H9 (cell line): ENCODE measurements around the gene SMIM41. TPM values are rescaled to one million over a fixed set of nuclear protein-coding genes. Genes with fewer than 3 reads are reported as not detected.

ENCODE experiments used
- DNase-seq: peaks from one replicate; pipeline ENCODE4 v3.0.0-alpha.2; 2017
- H2AFZ ChIP-seq: one replicate; pipeline ENCODE4 v1.6.1; 2013; ENCODE audit warnings: mild to moderate bottlenecking, low read length, control low read depth, moderate library complexity
- H2AK5ac ChIP-seq: 2 replicates; pipeline ENCODE4 v1.6.1; 2013; ENCODE audit warnings: low read length, control low read depth, mixed read lengths; ENCODE audit not compliant: insufficient read length
- H2BK120ac ChIP-seq: one replicate; pipeline ENCODE4 v1.6.1; 2013; ENCODE audit warnings: low read depth, mild to moderate bottlenecking, low read length, control low read depth, inconsistent platforms; ENCODE audit not compliant: poor library complexity, severe bottlenecking
- H2BK12ac ChIP-seq: 2 replicates; pipeline ENCODE4 v1.6.1; 2013; ENCODE audit warnings: low read length, control low read depth, mixed read lengths, low read depth; ENCODE audit not compliant: insufficient read length
- H2BK15ac ChIP-seq: 2 replicates; pipeline ENCODE4 v1.6.1; 2013; ENCODE audit warnings: low read depth, low read length, control low read depth
- H2BK20ac ChIP-seq: one replicate; pipeline ENCODE4 v1.6.1; 2013; ENCODE audit warnings: low read depth, mild to moderate bottlenecking, low read length, control low read depth, inconsistent platforms; ENCODE audit not compliant: poor library complexity, severe bottlenecking
- H2BK5ac ChIP-seq: 2 replicates; pipeline ENCODE4 v1.6.1; 2013; ENCODE audit warnings: low read length, control low read depth, mixed read lengths; ENCODE audit not compliant: insufficient read length
- H3K14ac ChIP-seq: 2 replicates; pipeline ENCODE4 v1.6.1; 2013; ENCODE audit warnings: low read length, control low read depth; ENCODE audit not compliant: insufficient read depth
- H3K18ac ChIP-seq: 2 replicates; pipeline ENCODE4 v1.6.1; 2013; ENCODE audit warnings: low read depth, mild to moderate bottlenecking, mixed read lengths, low read length, control low read depth; ENCODE audit not compliant: insufficient read length
- H3K23ac ChIP-seq: 2 replicates; pipeline ENCODE4 v1.6.1; 2013; ENCODE audit warnings: low read length, control low read depth, mixed read lengths, low read depth; ENCODE audit not compliant: insufficient read length
- H3K23me2 ChIP-seq: 2 replicates; pipeline ENCODE4 v1.6.1; 2013; ENCODE audit warnings: low read depth, mild to moderate bottlenecking, mixed read lengths, low read length, control low read depth; ENCODE audit not compliant: insufficient read length, poor library complexity, severe bottlenecking
- H3K27ac ChIP-seq: 2 replicates; pipeline ENCODE4 v1.5.1; 2013; ENCODE audit warnings: low read length, control low read depth, mixed read lengths, low read depth; ENCODE audit not compliant: insufficient read length
- H3K27me3 ChIP-seq: 2 replicates; pipeline ENCODE4 v1.6.1; 2013; ENCODE audit warnings: low read length, control low read depth, inconsistent platforms; ENCODE audit not compliant: insufficient read depth
- H3K4ac ChIP-seq: 2 replicates; pipeline ENCODE4 v1.6.1; 2013; ENCODE audit warnings: low read depth, mild to moderate bottlenecking, control low read depth, inconsistent platforms, low read length, moderate library complexity
- H3K4me1 ChIP-seq: 2 replicates; pipeline ENCODE4 v1.6.1; 2013; ENCODE audit warnings: low read length, control low read depth, inconsistent platforms; ENCODE audit not compliant: insufficient read depth
- H3K4me2 ChIP-seq: 2 replicates; pipeline ENCODE4 v1.6.1; 2013; ENCODE audit warnings: low read length, control low read depth, mixed read lengths; ENCODE audit not compliant: insufficient read length, insufficient read depth
- H3K56ac ChIP-seq: 2 replicates; pipeline ENCODE4 v1.6.1; 2013; ENCODE audit warnings: low read depth, mild to moderate bottlenecking, mixed read lengths, low read length, control low read depth; ENCODE audit not compliant: insufficient read length
- H3K79me1 ChIP-seq: 2 replicates; pipeline ENCODE4 v1.6.1; 2013; ENCODE audit warnings: low read depth, mild to moderate bottlenecking, moderate library complexity, low read length, control low read depth, inconsistent platforms; ENCODE audit not compliant: insufficient read depth, poor library complexity, severe bottlenecking
- H3K79me2 ChIP-seq: 2 replicates; pipeline ENCODE4 v1.6.1; 2013; ENCODE audit warnings: low read length, control low read depth, inconsistent platforms; ENCODE audit not compliant: insufficient read depth
- H3K9ac ChIP-seq: 2 replicates; pipeline ENCODE4 v1.6.1; 2013; ENCODE audit warnings: low read length, control low read depth, mixed read lengths; ENCODE audit not compliant: insufficient read length; ENCODE audit errors: extremely low read depth
- H3K9me3 ChIP-seq: one replicate; pipeline ENCODE4 v1.6.1; 2013; ENCODE audit warnings: low read depth, low read length, inconsistent platforms; ENCODE audit not compliant: control insufficient read depth
- H3T11ph ChIP-seq: one replicate; pipeline ENCODE4 v1.6.1; 2013; ENCODE audit warnings: mild to moderate bottlenecking, low read length, control low read depth, inconsistent platforms
- H4K20me1 ChIP-seq: one replicate; pipeline ENCODE4 v1.6.1; 2013; ENCODE audit not compliant: control insufficient read depth, insufficient read length, insufficient read depth
- H4K5ac ChIP-seq: 2 replicates; pipeline ENCODE4 v1.6.1; 2013; ENCODE audit warnings: low read depth, mild to moderate bottlenecking, mixed read lengths, low read length, control low read depth; ENCODE audit not compliant: insufficient read length
- H4K8ac ChIP-seq: replicated peaks from 2 replicates; pipeline ENCODE4 v1.6.1; 2013; ENCODE audit warnings: low read length, control low read depth, mixed read lengths, low read depth; ENCODE audit not compliant: insufficient read length
- H4K91ac ChIP-seq: 2 replicates; pipeline ENCODE4 v1.6.1; 2013; ENCODE audit warnings: low read depth, mild to moderate bottlenecking, moderate library complexity, mixed read lengths, low read length, control low read depth; ENCODE audit not compliant: insufficient read length
- H3K27ac Mint-ChIP-seq, 3 experiments: 2 replicates in 2 of 3; 3 replicates in 1 of 3; pipeline ENCODE4 v1.8.0; 2020 to 2021; ENCODE audit warnings: mixed read lengths in 3 of 3, mild to moderate bottlenecking in 1 of 3, moderate library complexity in 1 of 3
- H3K27me3 Mint-ChIP-seq: 2 replicates; pipeline ENCODE4 v1.8.0; 2021; ENCODE audit warnings: low read depth, mild to moderate bottlenecking, moderate library complexity, mixed read lengths
- H3K36me3 Mint-ChIP-seq, 3 experiments: 2 replicates in 2 of 3; 3 replicates in 1 of 3; pipeline ENCODE4 v1.8.0; 2020 to 2021; ENCODE audit warnings: low read depth in 3 of 3, mixed read lengths in 3 of 3; ENCODE audit not compliant: insufficient read depth in 1 of 3
- H3K4me1 Mint-ChIP-seq, 2 experiments: 2 replicates each; pipeline ENCODE4 v1.8.0; 2020; ENCODE audit warnings: mixed read lengths in 2 of 2
- H3K4me3 Mint-ChIP-seq, 2 experiments: 2 replicates in 1 of 2; 3 replicates in 1 of 2; pipeline ENCODE4 v1.8.0; 2020 to 2021; ENCODE audit warnings: mild to moderate bottlenecking in 2 of 2, mixed read lengths in 2 of 2, moderate library complexity in 1 of 2
- H3K9me3 Mint-ChIP-seq, 2 experiments: 2 replicates in 1 of 2; 3 replicates in 1 of 2; pipeline ENCODE4 v1.8.0; 2020; ENCODE audit warnings: mild to moderate bottlenecking in 2 of 2, mixed read lengths in 2 of 2, moderate library complexity in 1 of 2
- WGBS: extraction: QIAGEN DNeasy Blood & Tissue Kit; methylation state at CpG from one replicate; pipeline ENCODE4 v1.1.7; 2013; ENCODE audit warnings: missing lambda C conversion rate, low lambda C conversion rate, mixed read lengths; ENCODE audit not compliant: insufficient read length; ENCODE audit errors: extremely low coverage; 5-methylcytosine and 5-hydroxymethylcytosine counted together
- total RNA-seq: library from RNA; stranded (reverse); gene quantifications from 2 replicates; pipeline ENCODE4 v1.2.1, GENCODE V29; 2021
- TF ChIP-seq, protein P1 (sequence below): fragments of 200-600 bp; sonication (generic); conservative IDR thresholded peaks from 3 replicates; pipeline ENCODE4 v1.8.0; 2021; ENCODE audit warnings: antibody characterized with exemption, mild to moderate bottlenecking

SMIM41 gene
- total RNA-seq, 1 experiment from 2014 or later = not detected

DNA sequence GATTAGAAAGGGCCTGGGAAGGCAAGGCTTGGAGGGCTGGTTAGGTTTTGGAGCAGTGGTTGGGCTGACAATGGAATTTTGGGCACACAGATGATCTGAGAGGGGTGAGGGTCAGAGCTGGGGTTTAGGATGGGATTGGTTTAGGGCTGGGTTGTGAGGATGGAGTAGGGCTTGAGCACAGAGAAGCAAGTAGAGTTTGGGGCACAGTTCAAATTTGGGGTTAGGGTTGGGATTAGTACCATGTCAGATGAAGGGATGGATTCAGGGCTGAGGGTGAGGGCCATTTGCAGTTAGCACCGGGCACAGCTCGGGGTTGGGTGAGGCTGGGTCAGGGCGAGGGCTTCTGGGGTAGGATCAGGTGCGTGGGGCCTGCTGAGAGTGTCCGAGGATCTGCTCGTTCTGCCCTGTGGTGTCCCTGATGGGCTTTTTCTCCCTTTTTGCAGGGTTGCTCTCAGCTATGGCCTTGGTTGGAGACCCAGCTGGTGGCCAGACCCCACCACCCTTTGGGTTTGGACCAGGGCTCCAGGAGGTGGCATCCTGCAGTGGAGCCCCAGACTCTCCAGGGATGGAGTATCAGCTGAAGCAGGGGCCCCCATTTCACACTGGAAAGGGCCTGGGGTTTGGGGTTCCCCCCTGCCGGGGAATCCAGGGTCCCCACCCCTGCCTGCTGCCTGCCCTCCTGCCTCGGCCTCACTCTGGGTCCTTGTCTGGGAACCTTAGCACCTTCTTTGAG is 66.8 kb downstream of the SMIM41 start:
- no peaks in the 10 kb centered on the region for H3K27me3 ChIP-seq
- TF ChIP-seq, protein P1, sequence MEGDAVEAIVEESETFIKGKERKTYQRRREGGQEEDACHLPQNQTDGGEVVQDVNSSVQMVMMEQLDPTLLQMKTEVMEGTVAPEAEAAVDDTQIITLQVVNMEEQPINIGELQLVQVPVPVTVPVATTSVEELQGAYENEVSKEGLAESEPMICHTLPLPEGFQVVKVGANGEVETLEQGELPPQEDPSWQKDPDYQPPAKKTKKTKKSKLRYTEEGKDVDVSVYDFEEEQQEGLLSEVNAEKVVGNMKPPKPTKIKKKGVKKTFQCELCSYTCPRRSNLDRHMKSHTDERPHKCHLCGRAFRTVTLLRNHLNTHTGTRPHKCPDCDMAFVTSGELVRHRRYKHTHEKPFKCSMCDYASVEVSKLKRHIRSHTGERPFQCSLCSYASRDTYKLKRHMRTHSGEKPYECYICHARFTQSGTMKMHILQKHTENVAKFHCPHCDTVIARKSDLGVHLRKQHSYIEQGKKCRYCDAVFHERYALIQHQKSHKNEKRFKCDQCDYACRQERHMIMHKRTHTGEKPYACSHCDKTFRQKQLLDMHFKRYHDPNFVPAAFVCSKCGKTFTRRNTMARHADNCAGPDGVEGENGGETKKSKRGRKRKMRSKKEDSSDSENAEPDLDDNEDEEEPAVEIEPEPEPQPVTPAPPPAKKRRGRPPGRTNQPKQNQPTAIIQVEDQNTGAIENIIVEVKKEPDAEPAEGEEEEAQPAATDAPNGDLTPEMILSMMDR = no peak
- no peak overlapping the region for H3K27ac ChIP-seq
- no peak overlapping the region for H4K91ac ChIP-seq
- no peaks in the 10 kb centered on the region for H3K36me3 Mint-ChIP-seq
- H3K9ac ChIP-seq = no peak overlapping the region
- peak overlapping the region in 1 of 2 experiments; percentile 5; a peak in 1 of 5 replicates for H3K4me3 Mint-ChIP-seq
- no peak overlapping the region for H3K14ac ChIP-seq
- WGBS = no CpG with 5 or more reads among the region's 8 CpGs
- no peaks in the 10 kb centered on the region; a peak in 1 of 5 replicates for H3K9me3 Mint-ChIP-seq
- H2BK5ac ChIP-seq = no peak overlapping the region
- H3K4me1 ChIP-seq = peaks cover 3% of the 10 kb centered on the region; the same call in 1 of the 2 replicates
- no peak overlapping the region for H2BK20ac ChIP-seq
- no peak overlapping the region for H3T11ph ChIP-seq
- H4K20me1 ChIP-seq = no peaks in the 10 kb centered on the region
- no peak overlapping the region for H3K56ac ChIP-seq
- peaks cover 25 to 47% of the 10 kb centered on the region in 2 experiments for H3K4me1 Mint-ChIP-seq
- no peak overlapping the region for H4K5ac ChIP-seq
- peak overlapping the region in 1 of 3 experiments; percentile 81; a peak in 3 of 7 replicates for H3K27ac Mint-ChIP-seq
- no peak overlapping the region for H2AFZ ChIP-seq
- H3K79me1 ChIP-seq = no peaks in the 10 kb centered on the region
- no peak overlapping the region for H4K8ac ChIP-seq
- no peaks in the 10 kb centered on the region for H3K27me3 Mint-ChIP-seq
- no peak overlapping the region for H2BK120ac ChIP-seq
- no peak overlapping the region for H2BK15ac ChIP-seq
- H3K23me2 ChIP-seq = no peaks in the 10 kb centered on the region
- H3K23ac ChIP-seq = no peak overlapping the region
- no peak overlapping the region for H3K4ac ChIP-seq
- no peaks in the 10 kb centered on the region for H3K9me3 ChIP-seq
- no peak overlapping the region for H3K4me2 ChIP-seq
- no peak overlapping the region for H2AK5ac ChIP-seq
- no peak for DNase-seq
- no peak overlapping the region for H2BK12ac ChIP-seq
- no peaks in the 10 kb centered on the region for H3K79me2 ChIP-seq
- H3K18ac ChIP-seq = no peak overlapping the region
